Measurements from ENCODE around the gene PCDH9.
A peak's percentile ranks its signal among the peaks of the same experiment; 100 is the strongest.
"Not testable (repeated sequence)": the region's sequence is repeated elsewhere in the genome, so short reads cannot be mapped to it uniquely, and the experiment has no call there.

The PCDH9 gene

DNA sequence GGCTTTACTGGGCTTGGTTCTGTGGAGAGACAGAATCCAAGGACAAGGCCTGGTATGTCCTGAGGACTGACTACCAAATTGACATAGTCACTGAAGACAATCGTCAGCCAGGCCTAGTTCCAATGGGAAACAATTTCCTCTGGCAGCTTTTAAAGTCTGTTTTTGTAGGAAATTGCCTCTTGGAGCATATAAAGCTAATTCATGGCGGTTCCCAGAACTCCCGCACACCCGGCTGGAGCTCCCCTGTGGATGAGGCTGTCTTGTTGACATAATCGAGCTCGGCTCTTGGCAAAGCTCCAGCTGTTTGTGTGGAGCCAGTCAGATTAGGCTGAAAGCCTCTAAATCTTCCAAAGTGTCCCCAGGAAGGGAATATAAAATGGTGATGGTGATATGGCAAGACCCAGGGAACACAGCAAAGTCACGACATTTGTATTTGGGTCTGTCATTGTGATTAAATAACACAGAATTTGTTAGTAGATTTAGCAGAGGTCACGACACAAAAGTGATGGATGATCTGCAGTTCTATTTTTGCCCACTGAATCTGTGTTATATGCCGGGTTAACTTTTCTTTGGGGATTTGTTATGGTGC, 395.0 kb downstream of the PCDH9 start:
- DNase-seq (ENCODE audit: low spot score): peak; percentile 12

GRCh38 chr13:66830940-66831716, 399.0 kb downstream of the PCDH9 start:
- DNase-seq (ENCODE audit: low spot score): no peak

DNA sequence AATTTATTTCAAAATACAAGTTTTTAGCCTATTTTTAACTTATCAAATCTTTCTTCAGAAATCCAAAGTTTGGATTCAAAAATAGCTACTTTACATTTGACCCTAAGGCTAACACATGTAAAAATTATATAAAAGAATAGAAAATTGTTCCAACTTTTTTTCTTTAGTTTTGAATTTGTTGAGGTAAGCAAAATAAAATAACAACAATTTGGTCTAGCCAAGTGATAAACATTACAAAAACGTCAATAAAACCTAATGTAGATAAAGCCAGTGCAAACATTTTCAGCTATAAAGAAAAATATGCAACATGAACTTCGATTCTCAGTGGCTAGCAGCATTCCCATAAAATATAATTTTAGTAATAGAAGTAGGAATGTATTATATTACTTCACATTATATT, 400.3 kb downstream of the PCDH9 start:
- no peak for DNase-seq (ENCODE audit: low spot score)

DNA sequence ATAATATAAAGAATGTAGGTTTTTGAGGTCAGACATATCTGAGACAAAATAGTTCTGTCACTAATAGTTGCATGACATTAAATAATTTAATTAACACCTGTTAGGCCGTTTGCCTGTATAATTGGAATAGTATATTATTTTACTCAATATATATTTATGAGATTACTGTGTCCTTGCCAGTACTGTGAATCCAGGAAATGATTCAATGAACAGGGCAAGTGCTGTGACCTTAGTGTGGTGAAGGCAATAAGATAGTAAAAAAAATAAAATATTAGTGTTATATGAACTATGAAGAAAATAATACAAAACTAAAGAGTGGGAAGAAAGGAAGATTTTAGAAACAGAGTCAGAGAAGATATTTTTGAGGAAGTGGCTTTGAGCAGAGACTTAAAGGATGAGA, 403.7 kb downstream of the PCDH9 start:
- no peak for DNase-seq (ENCODE audit: low spot score)

- no peak for DNase-seq (ENCODE audit: low spot score)
These were observed 408.6 kb downstream of the PCDH9 start for GRCh38 chr13:66821551-66821950.

DNA sequence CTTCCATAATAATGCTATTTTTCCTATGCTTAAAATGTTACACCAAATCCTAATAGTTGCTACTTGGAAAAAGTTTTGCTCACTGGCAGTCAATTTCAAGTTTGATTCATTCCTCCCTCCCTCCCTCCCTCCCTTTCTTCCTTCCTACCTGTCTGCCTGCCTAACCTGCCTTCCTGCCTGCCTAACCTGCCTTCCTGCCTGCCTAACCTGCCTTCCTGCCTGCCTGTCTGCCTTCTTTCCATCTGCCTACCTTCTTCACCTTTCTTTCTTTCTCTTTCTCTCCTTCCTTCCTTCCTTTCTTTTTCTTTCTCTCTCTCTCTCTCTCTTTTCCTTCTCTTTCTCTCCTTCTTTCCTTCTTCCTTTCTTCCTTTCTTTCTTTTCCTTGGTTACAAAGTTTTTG, 418.7 kb downstream of the PCDH9 start:
- no peak for DNase-seq (ENCODE audit: low spot score)

DNA sequence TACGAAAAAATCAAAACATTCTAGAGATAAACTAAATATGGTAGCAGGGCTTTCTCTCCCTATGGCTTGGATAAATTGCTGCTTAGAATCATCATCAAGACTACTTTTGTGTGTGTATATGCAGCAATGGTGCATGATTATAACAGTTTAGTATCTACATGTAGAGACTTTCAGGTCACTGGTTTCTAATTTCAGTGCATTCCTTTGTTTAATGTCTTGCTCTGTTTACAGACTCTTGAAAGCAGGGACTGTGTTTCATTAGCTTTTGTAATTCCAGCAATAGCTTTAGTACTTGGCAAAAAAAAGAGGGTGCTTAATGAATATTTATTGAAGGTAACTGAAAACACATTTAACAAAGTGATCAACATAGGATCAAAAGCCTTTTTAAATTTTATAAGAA, 420.7 kb downstream of the PCDH9 start:
- no peak for DNase-seq (ENCODE audit: low spot score)

DNA sequence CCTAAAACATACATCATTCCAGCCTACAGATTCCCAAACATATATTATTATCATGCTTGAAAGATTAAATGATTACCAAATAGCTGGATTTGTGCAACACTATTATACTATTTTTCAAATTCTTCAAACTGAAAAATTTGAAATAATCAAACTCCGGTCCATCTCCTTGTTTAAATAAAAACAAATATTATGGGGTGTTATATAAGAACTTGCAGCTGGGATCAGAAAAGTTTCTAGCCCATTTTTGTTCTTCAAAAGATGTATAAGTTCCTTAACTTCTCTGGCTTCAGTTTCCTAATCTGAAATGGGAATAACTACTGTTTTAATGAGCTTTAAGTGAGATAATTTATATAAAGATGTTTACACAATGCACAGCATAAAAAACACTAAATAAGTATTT, 422.9 kb downstream of the PCDH9 start:
- DNase-seq (ENCODE audit: low spot score): no peak

- DNase-seq (ENCODE audit: low spot score): no peak
These were observed 424.5 kb downstream of the PCDH9 start for GRCh38 chr13:66805657-66806056.

DNA sequence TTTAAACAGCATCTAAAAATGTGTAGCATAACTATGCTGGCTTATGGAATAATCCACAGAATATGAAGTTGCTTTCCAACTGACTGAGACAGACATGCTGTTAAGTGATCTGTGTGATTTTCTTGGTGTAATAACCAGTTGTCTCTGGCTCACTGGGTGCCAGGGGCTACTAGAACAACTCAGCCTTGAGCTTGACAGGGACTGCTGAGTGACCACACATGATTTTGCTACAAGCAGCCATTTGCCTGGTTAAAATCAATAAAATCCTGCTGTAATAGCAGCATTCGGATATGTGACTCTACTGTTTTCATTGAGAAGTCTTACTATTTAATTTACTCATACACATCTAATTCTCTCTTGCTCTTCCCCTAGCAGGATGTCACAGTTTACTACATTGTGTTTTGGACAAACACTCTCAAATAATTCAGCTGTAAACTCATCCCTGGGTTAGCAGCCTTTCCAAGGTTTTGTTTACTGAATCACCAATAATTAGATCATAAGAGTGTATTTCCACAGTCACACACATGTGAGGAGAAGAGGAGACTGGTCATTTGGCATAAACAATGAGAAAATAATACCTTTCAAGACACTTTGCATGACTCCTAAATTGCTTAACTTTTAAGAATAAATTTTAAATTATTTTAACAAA, 426.2 kb downstream of the PCDH9 start:
- DNase-seq (ENCODE audit: low spot score): no peak

- DNase-seq (ENCODE audit: low spot score): no peak
These were observed 426.9 kb downstream of the PCDH9 start for GRCh38 chr13:66803013-66803807.

DNA sequence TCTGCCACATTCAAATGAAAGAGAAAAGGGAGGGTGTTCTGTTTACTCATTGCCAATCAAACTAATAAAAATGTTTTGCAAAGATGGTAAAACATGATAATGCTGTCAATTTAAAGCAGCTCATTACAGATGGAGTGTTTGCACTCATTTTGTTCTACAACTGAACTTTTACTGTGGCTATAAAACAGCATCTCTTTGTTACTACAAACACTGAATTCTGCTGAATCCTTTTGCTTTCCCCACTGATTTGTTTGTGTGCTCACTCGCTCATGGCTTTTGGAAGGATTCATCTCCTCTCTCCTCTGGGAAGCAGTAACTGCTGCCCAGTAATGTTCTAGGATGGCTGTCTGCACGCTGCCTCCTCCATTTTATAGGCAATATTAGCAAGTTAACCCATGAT, 434.5 kb downstream of the PCDH9 start:
- DNase-seq (ENCODE audit: low spot score): no peak

GRCh38 chr13:66794340-66795031, 435.6 kb downstream of the PCDH9 start:
- DNase-seq (ENCODE audit: low spot score): no peak

- DNase-seq (ENCODE audit: low spot score): no peak
These were observed 439.3 kb downstream of the PCDH9 start for GRCh38 chr13:66790861-66791260.

DNA sequence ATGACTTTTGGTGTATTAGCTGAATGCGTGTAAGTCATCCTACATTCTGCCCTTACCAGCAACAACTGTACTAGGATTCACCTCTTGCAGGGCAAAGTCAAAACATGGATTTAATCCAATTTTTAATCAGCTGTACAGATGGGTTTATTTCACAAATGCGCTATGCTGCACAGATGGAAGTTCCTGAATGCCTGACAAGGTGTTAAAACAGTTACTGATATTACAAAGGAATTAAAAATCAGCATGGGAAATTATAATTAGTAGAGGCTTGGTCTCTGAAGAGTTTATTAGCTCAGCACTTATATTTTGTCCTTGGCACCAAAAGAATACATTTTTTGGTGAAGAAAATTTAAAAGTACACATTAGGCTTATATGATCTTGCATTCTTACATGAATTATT, 448.9 kb downstream of the PCDH9 start:
- no peak for DNase-seq (ENCODE audit: low spot score)

GRCh38 chr13:66780814-66781213, 449.3 kb downstream of the PCDH9 start:
- peak; percentile 4 for DNase-seq (ENCODE audit: low spot score)

DNA sequence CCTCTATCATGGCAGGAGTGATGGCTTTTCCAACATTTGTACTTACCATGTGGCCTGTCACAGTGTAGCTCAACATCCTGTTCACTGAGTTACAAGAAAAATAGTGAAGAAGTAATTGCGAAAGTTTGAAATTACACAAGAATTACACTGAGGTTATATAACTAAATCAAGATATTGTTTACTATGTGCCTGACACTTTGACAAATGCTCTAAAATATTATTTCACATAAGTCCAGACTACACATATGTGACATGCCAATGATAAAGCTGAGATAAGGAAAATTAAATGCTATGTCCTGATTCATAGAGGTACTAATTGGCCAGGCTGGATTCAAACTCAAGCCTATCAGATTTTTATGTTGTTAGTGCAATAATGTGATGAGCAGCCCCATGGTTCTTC, 451.7 kb downstream of the PCDH9 start:
- no peak for DNase-seq (ENCODE audit: low spot score)

GRCh38 chr13:66775196-66775595, 454.9 kb downstream of the PCDH9 start:
- no peak for DNase-seq (ENCODE audit: low spot score)

- no peak for DNase-seq (ENCODE audit: low spot score)
These were observed 456.1 kb downstream of the PCDH9 start for GRCh38 chr13:66774046-66774445.

DNA sequence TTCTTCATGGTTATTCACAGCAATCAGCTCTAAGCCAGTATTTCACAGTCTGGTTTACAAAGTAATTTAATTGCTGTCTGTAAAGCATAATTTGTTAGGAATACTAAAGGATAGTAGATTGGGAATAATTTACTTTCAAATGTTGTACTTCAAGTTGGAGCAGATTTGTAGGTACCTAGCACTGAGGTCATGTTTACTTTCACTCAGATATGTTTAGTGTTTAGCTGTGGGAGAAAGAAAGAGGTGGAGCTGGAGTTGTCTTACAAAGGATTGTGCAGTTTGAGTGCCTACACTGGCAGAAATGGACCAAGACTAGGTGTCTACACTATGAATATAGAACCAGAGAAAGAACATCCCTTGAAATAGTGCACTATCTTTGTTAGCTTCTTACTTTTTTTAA, 464.6 kb downstream of the PCDH9 start:
- no peak for DNase-seq (ENCODE audit: low spot score)

DNA sequence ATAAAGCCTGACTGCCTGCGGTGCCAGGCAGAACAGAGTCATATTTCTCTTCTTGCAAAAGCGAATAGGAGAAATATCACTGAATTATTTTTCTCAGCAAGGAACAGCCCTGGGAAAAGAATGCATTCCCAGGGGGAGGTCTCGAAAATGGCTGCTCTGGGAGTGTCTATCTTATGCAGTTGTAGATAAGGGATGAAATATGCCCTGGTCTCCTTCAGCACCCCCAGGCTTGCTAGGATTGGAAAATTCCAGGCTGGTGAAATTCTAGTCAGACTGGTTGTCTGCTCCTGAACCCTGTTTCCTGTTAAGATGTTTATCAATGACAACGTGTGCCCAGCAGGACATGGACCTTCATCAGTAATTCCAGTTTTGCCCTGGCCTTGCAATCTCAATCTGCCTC, 469.5 kb downstream of the PCDH9 start:
- not testable (repeated sequence) for DNase-seq (ENCODE audit: low spot score)

GRCh38 chr13:66759919-66760318, 470.2 kb downstream of the PCDH9 start:
- no peak for DNase-seq (ENCODE audit: low spot score)

Measured in hepatic stellate cell (primary cell).